Activated CD8-positive, alpha-beta memory T cell treated with anti-CD3 and anti-CD28 coated beads for 48 hours (primary cell): Measurements from ENCODE around the gene ZNF764.

Experiments
- DNase-seq, 3 experiments: peaks; one replicate each; pipeline ENCODE4 v3.0.0-alpha.2; 2020; ENCODE audit warnings: low read depth in 2 of 3, low spot score in 2 of 3

Gene ZNF764

GRCh38 chr16:30570636-30571444, 12.7 kb upstream of the ZNF764 start:
- DNase-seq, result no peak

- no peak for DNase-seq
Measured at GRCh38 chr16:30569746-30570635, 11.8 kb upstream of the ZNF764 start.

- DNase-seq, result no peak
Measured at GRCh38 chr16:30569281-30569680, 11.1 kb upstream of the ZNF764 start.

- DNase-seq, result no peak
Measured at GRCh38 chr16:30567991-30568638, 9.9 kb upstream of the ZNF764 start.

GRCh38 chr16:30567160-30567990, 9.2 kb upstream of the ZNF764 start:
- DNase-seq, result no peak

- DNase-seq, result no peak
Measured at GRCh38 chr16:30566531-30566930, 8.4 kb upstream of the ZNF764 start.

GRCh38 chr16:30565984-30566383, 7.8 kb upstream of the ZNF764 start:
- DNase-seq, result no peak

GRCh38 chr16:30565526-30565925, 7.4 kb upstream of the ZNF764 start:
- DNase-seq, result no peak

GRCh38 chr16:30562021-30562420, 3.8 kb upstream of the ZNF764 start:
- no peak for DNase-seq

GRCh38 chr16:30561089-30561816, 3.1 kb upstream of the ZNF764 start:
- DNase-seq, result no peak

GRCh38 chr16:30559690-30560089, 1.5 kb upstream of the ZNF764 start:
- DNase-seq, result no peak

GRCh38 chr16:30558789-30559377, 709 bp upstream of the ZNF764 start:
- DNase-seq, result no peak

GRCh38 chr16:30557707-30557956, 542 bp downstream of the ZNF764 start:
- no peak for DNase-seq

- DNase-seq, result no peak
Measured at GRCh38 chr16:30556125-30556473, 2.1 kb downstream of the ZNF764 start.

GRCh38 chr16:30555315-30556124, 2.7 kb downstream of the ZNF764 start:
- no peak for DNase-seq

- DNase-seq, result no peak
Measured at GRCh38 chr16:30554557-30555314, 3.4 kb downstream of the ZNF764 start.

GRCh38 chr16:30553393-30553899, 4.7 kb downstream of the ZNF764 start:
- DNase-seq, result no peak

GRCh38 chr16:30552956-30553355, 5.2 kb downstream of the ZNF764 start:
- no peak for DNase-seq
